K562 (cell line): ENCODE measurements around the gene GSTM1.

Experiments
- NR1H2 ChIP-seq: sonication (generic); formaldehyde crosslinking; IDR thresholded peaks from 2 replicates; pipeline ENCODE4 v1.4.0; 2020; ENCODE audit warnings: mild to moderate bottlenecking, missing genetic modification reagents
- PTBP1 ChIP-seq: fragments of 200-400 bp; formaldehyde crosslinking; IDR thresholded peaks from 2 replicates; pipeline ENCODE4 v1.6.1; 2017; ENCODE audit warnings: low read depth, low read length
- ZFX ChIP-seq: sonication (generic); formaldehyde crosslinking; IDR thresholded peaks from 2 replicates; pipeline ENCODE4 v1.8.0; 2022; ENCODE audit warnings: mild to moderate bottlenecking, missing genetic modification reagents, moderate library complexity
- TF ChIP-seq, protein P1 (sequence below): fragments of 250-450 bp; sonication (Bioruptor Pico); IDR thresholded peaks from 2 replicates; pipeline ENCODE4 v1.4.0; 2020; ENCODE audit warnings: borderline replicate concordance
- TF ChIP-seq, protein P2 (sequence below), 3 experiments: IDR thresholded peaks in 2 of 3; conservative IDR thresholded peaks in 1 of 3; 2 replicates each; pipeline ENCODE4 v1.5.1; 2011 to 2012; ENCODE audit warnings: low read length in 3 of 3, mild to moderate bottlenecking in 3 of 3, control low read depth in 2 of 3, improper control_type of control experiment in 1 of 3, inconsistent platforms in 1 of 3, low read depth in 1 of 3, mixed read lengths in 1 of 3, moderate library complexity in 1 of 3; ENCODE audit not compliant: insufficient read depth in 2 of 3

DNA sequence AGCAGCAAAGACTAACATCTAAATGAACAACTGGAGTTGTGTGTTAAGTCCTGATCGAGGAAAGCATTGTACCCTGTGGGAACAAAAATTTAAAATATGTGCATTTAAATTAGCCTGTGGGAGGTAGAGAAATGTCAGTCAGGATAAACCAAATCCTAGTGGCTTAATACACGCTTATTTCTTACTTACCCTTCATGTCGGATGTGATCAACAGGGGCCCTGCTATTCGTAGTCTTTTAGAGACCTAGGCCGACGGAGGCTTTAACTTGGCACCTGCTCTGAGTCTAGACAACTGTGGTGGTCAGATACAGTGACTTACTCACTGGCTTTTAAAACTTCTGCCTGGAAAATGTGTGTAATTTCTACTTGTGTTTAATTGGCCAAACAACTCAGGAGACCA is 43.0 kb downstream of the GSTM1 start:
- TF ChIP-seq, protein P1, sequence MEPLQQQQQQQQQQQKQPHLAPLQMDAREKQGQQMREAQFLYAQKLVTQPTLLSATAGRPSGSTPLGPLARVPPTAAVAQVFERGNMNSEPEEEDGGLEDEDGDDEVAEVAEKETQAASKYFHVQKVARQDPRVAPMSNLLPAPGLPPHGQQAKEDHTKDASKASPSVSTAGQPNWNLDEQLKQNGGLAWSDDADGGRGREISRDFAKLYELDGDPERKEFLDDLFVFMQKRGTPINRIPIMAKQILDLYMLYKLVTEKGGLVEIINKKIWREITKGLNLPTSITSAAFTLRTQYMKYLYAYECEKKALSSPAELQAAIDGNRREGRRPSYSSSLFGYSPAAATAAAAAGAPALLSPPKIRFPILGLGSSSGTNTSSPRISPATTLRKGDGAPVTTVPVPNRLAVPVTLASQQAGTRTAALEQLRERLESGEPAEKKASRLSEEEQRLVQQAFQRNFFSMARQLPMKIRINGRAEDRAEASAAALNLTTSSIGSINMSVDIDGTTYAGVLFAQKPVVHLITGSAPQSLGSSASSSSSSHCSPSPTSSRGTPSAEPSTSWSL = no peak
- no peak for TF ChIP-seq NR1H2 (CRISPR knock-in tag)
- TF ChIP-seq, protein P2, sequence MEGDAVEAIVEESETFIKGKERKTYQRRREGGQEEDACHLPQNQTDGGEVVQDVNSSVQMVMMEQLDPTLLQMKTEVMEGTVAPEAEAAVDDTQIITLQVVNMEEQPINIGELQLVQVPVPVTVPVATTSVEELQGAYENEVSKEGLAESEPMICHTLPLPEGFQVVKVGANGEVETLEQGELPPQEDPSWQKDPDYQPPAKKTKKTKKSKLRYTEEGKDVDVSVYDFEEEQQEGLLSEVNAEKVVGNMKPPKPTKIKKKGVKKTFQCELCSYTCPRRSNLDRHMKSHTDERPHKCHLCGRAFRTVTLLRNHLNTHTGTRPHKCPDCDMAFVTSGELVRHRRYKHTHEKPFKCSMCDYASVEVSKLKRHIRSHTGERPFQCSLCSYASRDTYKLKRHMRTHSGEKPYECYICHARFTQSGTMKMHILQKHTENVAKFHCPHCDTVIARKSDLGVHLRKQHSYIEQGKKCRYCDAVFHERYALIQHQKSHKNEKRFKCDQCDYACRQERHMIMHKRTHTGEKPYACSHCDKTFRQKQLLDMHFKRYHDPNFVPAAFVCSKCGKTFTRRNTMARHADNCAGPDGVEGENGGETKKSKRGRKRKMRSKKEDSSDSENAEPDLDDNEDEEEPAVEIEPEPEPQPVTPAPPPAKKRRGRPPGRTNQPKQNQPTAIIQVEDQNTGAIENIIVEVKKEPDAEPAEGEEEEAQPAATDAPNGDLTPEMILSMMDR (IDR thresholded peaks at IDR 0.05 in 2 of 3, conservative IDR thresholded peaks at IDR 0.05 in 1 of 3; ENCODE audit: insufficient read depth in 2 of 3, low read depth in 1 of 3, low read length in 3 of 3) = no peak
- no peak for TF ChIP-seq ZFX (CRISPR knock-in tag)
- TF ChIP-seq PTBP1 = no peak
